Spleen (tissue), 11 donors: ENCODE data around the gene CROCC. TPM values are rescaled to one million over a fixed set of nuclear protein-coding genes. Genes with fewer than 3 reads are reported as not detected.

Experiments
- DNase-seq: peaks from one replicate; pipeline ENCODE4 v3.0.0-alpha.2; 2020
- H3K27ac ChIP-seq, 8 donors: fragments of 200-600 bp; sonication (generic) in 7 of 8; 1 replicate in 4 of 8; 2 replicates in 4 of 8; pipeline versions ENCODE4 v1.5.0 to v1.8.0; 2016 to 2021; ENCODE audit warnings: inconsistent platforms in 4 of 8, mild to moderate bottlenecking in 4 of 8, moderate library complexity in 1 of 8
- H3K27me3 ChIP-seq, 7 donors: fragments of 200-600 bp; sonication (generic) in 6 of 7; replicated peaks in 1 of 7; 1 replicate in 4 of 7; 2 replicates in 3 of 7; pipeline versions ENCODE4 v1.5.0 to v1.8.0; 2016 to 2021; ENCODE audit warnings: inconsistent platforms in 3 of 7, mild to moderate bottlenecking in 1 of 7
- H3K36me3 ChIP-seq, 6 donors: fragments of 200-600 bp; sonication (generic) in 5 of 6; 1 replicate in 4 of 6; 2 replicates in 2 of 6; pipeline versions ENCODE4 v1.5.0 to v1.8.0; 2016 to 2021; ENCODE audit warnings: inconsistent platforms in 2 of 6
- H3K4me1 ChIP-seq, 6 donors: fragments of 200-600 bp; sonication (generic) in 5 of 6; 1 replicate in 3 of 6; 2 replicates in 3 of 6; pipeline versions ENCODE4 v1.5.0 to v1.8.0; 2016 to 2021; ENCODE audit warnings: inconsistent platforms in 3 of 6
- H3K4me3 ChIP-seq, 8 donors: fragments of 200-600 bp; sonication (generic) in 7 of 8; 1 replicate in 4 of 8; 2 replicates in 4 of 8; pipeline versions ENCODE4 v1.5.0 to v1.8.0; 2016 to 2021; ENCODE audit warnings: inconsistent platforms in 4 of 8, mild to moderate bottlenecking in 4 of 8, moderate library complexity in 2 of 8
- H3K9me3 ChIP-seq, 8 donors: fragments of 200-600 bp; sonication (generic) in 7 of 8; 1 replicate in 4 of 8; 2 replicates in 4 of 8; pipeline versions ENCODE4 v1.5.0 to v1.8.0; 2016 to 2021; ENCODE audit warnings: inconsistent platforms in 4 of 8
- POLR2A ChIP-seq, 3 donors: fragments of 450-650 bp; IDR thresholded peaks; one replicate each; pipeline ENCODE4 v1.5.1; 2017; ENCODE audit warnings: antibody characterized with exemption in 3 of 3, mild to moderate bottlenecking in 1 of 3
- POLR2AphosphoS5 ChIP-seq, 3 donors: sonication (generic); formaldehyde crosslinking; IDR thresholded peaks; one replicate each; pipeline ENCODE4 v1.5.1; 2017; ENCODE audit warnings: antibody characterized with exemption in 3 of 3
- WGBS, 5 donors: extraction: QIAGEN DNeasy Blood & Tissue Kit in 3 of 5; methylation state at CpG; one replicate each; pipeline versions ENCODE4 v1.1.5 to v1.1.7; 2013 to 2018; 5-methylcytosine and 5-hydroxymethylcytosine counted together
- intact Hi-C: fragments of 100-400 bp; cut with DNase I; formaldehyde crosslinking; loops from one replicate; pipeline ENCODE4 v1.15.0; 2023; ENCODE audit warnings: low total_unique reads
- polyA plus RNA-seq, 3 donors: library from polyadenylated mRNA; stranded (reverse); fragments of 200-250 nt; gene quantifications; one replicate each; pipeline ENCODE4 v1.2.1, GENCODE V29; 2013
- total RNA-seq, 7 donors: library from RNA; depleted of rRNA in 3 of 7; stranded (reverse); fragments of >200 nt in 3 of 7; fragmentation: NEBNext Ultra II Directional in 4 of 7; extraction: Animal tissue kit (Norgen Biotek cat#: 25700) in 4 of 7; gene quantifications; one replicate each; pipeline versions ENCODE4 v1.1.0 to v1.2.1, GENCODE V29; 2016 to 2021
- TF ChIP-seq, protein P1 (sequence below), 11 experiments: fragments of 200-600 bp in 7 of 11; fragments of 450-650 bp in 4 of 11; sonication (generic) in 4 of 11; IDR thresholded peaks in 8 of 11; conservative IDR thresholded peaks in 3 of 11; 1 replicate in 7 of 11; 2 replicates in 4 of 11; pipeline versions ENCODE4 v1.4.0 to v1.8.0; 2016 to 2021; ENCODE audit warnings: antibody characterized with exemption in 11 of 11, inconsistent platforms in 4 of 11, mild to moderate bottlenecking in 1 of 11
- donor health status: healthy with polysubstance abuse.
- donor health status: DM: no; HTN: no; CAD: no; lungs with moderate emphysema.
- donor health status: DM: no; HTN: no; CAD: no.
- donor health status: Bipolar disorder and iron deficiency.
- donor health status: healthy.
- donor health status: DM: no; HTN: no; CAD: no.
- donor health status: DM: yes; HTN: yes; CAD: no.

Gene CROCC
- total and polyA plus RNA-seq, 10 donors, result 14.5 to 55.4 (median 30.7) TPM

DNA sequence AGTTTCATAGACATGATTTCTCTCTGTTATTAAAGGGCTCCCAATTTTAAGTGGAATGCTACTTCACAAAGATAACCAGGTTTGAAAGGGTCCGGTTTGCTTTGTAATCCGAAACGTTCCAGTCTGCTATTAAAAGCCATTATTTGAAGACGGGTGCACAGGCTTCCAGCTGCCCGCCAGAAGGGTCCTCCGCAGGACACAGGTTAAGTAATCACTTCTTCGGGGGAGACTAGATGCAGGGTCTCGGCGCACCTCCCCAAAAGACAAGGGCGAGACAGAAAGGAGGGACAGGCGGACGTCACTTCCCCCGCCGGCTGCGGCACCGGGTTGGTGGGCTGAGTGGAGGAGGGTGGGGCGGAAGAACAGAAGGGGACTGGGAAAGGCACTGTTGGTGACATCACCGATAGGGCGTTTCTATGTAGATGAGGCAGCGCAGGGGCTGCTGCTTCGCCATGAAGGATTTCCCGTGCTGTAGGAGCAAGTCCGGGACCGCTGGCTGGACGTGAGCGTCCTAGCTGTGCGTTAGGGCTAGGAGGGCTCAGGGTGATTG is 17.1 kb upstream of the CROCC start:
- Histone ChIP-seq H3K36me3 (no peaks in the 10 kb centered on the region), H3K4me1 (peaks cover 7 to 45% (median 32%) of the 10 kb centered on the region in 6 donors), H3K27me3 (no peaks in the 10 kb centered on the region), H3K27ac (peak overlapping the region; percentile 89 to 98 (median 96)), H3K9me3 (peaks cover 0 to 22% (median 13%) of the 10 kb centered on the region in 8 donors), H3K4me3 (peak overlapping the region; percentile 24 to 71 (median 38))
- 0 to 1% (median 0%) methylated on average over 27 of the region's 27 CpGs for WGBS, 5 donors
- TF ChIP-seq, protein P1, sequence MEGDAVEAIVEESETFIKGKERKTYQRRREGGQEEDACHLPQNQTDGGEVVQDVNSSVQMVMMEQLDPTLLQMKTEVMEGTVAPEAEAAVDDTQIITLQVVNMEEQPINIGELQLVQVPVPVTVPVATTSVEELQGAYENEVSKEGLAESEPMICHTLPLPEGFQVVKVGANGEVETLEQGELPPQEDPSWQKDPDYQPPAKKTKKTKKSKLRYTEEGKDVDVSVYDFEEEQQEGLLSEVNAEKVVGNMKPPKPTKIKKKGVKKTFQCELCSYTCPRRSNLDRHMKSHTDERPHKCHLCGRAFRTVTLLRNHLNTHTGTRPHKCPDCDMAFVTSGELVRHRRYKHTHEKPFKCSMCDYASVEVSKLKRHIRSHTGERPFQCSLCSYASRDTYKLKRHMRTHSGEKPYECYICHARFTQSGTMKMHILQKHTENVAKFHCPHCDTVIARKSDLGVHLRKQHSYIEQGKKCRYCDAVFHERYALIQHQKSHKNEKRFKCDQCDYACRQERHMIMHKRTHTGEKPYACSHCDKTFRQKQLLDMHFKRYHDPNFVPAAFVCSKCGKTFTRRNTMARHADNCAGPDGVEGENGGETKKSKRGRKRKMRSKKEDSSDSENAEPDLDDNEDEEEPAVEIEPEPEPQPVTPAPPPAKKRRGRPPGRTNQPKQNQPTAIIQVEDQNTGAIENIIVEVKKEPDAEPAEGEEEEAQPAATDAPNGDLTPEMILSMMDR (IDR thresholded peaks at IDR 0.05 in 8 of 11, conservative IDR thresholded peaks at IDR 0.05 in 3 of 11), result peak in 2 of 11 experiments; percentile 8 to 21
- TF ChIP-seq POLR2A (IDR thresholded peaks at IDR 0.05) (peak in 2 of 3 donors; percentile 5 to 75), POLR2AphosphoS5 (IDR thresholded peaks at IDR 0.05) (peak in 1 of 3 donors; percentile 100)
- peak; percentile 100 for DNase-seq
- intact Hi-C loops, result no loop called here

DNA sequence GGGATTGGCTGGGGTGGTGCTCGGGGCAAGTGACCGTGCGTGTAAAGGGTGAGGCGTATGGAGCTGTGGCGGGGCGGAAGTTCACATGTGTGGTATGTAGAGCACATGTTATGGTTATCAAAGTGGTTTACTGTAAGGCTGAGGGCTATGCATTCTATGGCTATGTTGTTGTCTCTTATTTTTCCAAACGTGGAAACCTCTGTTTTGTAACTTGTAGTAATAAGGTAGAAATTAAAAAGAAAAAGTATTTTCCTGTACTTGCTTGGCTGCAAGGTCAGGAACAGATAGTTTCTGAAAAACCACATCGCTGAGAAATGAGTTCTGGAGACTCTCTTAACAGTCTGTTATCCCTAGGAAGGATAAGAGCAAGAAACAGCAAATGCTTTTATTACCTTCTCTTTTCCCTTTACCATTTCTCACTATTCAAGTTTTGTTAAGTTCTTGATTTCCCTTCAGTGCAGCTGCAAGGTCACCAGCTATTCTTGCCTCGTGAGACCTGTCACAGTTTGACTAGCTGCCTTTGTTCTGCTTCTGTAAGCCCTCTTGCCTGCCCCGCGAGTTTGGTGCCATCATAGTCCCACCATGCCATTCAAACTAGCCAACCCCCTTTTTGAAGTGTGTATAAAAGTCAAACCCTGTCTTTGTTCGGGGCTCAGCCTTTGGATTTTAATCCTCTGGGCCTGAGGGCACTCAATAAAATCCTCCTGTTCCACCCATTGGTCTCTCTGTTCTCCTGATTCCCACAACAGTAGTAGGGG is 16.4 kb upstream of the CROCC start:
- intact Hi-C loops, result no loop called here
- Histone ChIP-seq H3K4me3 (peak overlapping the region in 5 of 8 donors; percentile 24 to 71 (median 39)), H3K9me3 (peaks cover 0 to 22% (median 13%) of the 10 kb centered on the region in 8 donors), H3K27ac (peak overlapping the region; percentile 89 to 98 (median 96)), H3K27me3 (no peaks in the 10 kb centered on the region), H3K4me1 (peaks cover 7 to 45% (median 32%) of the 10 kb centered on the region in 6 donors), H3K36me3 (no peaks in the 10 kb centered on the region)
- DNase-seq, result no peak
- TF ChIP-seq POLR2AphosphoS5 (IDR thresholded peaks at IDR 0.05) (peak in 2 of 3 donors; percentile 99 to 100), POLR2A (IDR thresholded peaks at IDR 0.05) (peak; percentile 61 to 98 (median 97))
- TF ChIP-seq, protein P1 (IDR thresholded peaks at IDR 0.05 in 8 of 11, conservative IDR thresholded peaks at IDR 0.05 in 3 of 11), result no peak
- 6 to 9% (median 7%) methylated on average over 12 of the region's 12 CpGs for WGBS, 5 donors

DNA sequence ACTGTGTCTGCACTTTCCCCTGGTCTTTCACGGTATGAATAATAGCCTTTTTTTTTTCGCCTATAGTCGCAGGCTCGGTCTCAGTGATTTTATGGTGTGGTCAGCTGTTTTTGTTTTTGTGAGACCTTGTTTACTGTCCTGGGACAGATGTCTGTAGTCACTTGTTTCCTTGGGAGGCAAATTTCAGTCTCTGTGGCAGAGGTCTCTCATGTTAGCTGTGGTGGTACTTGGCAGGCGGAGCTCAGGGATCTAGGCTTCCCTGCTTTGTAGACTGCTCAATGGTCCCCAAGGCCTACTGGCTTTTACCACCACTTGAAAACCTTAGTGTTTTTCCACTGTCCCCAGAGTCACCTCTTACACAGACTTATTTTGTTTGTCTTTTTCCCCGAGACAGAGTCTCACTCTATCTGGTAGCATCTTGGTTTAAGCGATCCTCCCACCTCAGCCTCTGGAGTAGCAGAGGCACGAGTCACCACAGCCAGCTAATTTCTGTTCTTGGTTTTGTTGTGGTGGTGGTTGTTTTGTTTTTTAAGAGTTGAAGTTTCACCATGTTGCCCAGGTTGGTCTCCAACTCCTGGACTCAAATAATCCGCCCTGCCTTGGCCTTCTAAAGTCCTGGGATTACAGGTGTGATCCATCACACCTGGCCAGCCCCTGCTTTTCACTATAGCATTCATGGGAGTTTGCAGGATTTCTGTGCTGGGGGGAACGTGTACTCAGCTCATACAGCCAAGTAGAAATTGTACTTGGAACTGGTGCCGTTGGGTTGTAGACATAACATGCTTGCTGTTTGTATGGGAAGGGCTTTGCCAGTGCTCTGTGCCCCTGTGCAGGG is 15.6 kb upstream of the CROCC start:
- Histone ChIP-seq H3K9me3 (peaks cover 0 to 22% (median 13%) of the 10 kb centered on the region in 8 donors), H3K27ac (peak overlapping the region in 6 of 8 donors; percentile 89 to 98 (median 96)), H3K36me3 (no peaks in the 10 kb centered on the region), H3K4me1 (peaks cover 7 to 40% (median 27%) of the 10 kb centered on the region in 6 donors), H3K4me3 (no peak overlapping the region), H3K27me3 (no peaks in the 10 kb centered on the region)
- intact Hi-C loops, result no loop called here
- no peak for DNase-seq
- WGBS, 5 donors, result 77 to 90% (median 83%) methylated on average over 11 of the region's 11 CpGs
- TF ChIP-seq, protein P1 (IDR thresholded peaks at IDR 0.05 in 8 of 11, conservative IDR thresholded peaks at IDR 0.05 in 3 of 11), result no peak
- TF ChIP-seq POLR2AphosphoS5 (IDR thresholded peaks at IDR 0.05) (no peak), POLR2A (IDR thresholded peaks at IDR 0.05) (no peak)
